ENCODE data around the gene TNFRSF21.

DNA sequence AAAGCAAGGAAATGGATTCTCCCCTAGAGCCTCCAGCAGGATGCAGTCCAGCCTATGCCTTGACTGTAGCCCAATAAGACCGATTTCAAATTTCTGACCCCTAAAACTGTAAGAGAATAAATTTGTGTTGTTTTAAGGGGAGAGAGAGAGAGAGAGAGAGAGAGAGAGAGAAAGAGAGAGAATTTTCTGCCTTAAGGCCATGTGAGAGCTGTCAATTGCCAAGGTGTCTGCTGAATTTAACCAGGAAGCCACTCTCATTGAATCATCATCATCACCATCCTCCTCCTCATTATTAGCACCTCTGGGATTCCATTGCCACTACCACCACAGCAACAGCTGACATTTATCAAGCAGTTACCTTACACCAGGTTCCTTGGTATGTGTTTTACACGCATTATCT lies 27.8 kb upstream of the TNFRSF21 start:
- TF ChIP-seq CTCF (IDR thresholded peaks at IDR 0.05) (no peak), POLR2A (IDR thresholded peaks at IDR 0.05) (no peak)
